ENCODE results near the gene ZNF219. TPM values are rescaled to one million over a fixed set of nuclear protein-coding genes. Genes with fewer than 3 reads are reported as not detected.

The ZNF219 gene
- total RNA-seq, 1 experiment from 2014 or later, result 16.6 TPM

DNA sequence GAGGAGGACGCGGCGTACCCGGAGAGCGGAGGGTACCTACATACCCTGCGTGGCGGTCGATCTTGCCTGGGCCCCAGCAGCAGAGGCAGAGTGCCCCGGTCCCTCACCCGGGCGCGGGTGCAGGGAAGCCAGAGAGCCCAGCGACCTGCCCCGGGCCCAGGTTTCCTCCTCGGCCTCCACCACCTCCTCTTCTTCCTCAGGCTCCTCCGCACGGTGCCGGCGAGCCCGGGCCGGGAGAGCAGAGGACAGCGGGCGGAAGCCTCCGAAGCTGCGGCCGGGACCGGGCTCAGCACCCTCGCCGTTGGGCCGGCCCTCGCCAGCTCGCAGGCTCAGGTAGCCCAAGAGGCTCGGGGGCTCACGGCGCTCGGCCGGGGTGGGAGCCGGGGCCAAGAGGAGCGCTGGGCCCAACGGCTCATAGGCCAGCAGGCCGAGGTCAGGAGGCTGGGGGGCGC lies 6.6 kb downstream of the ZNF219 start:
- ATAC-seq, result no peak
- no peaks in the 10 kb centered on the region; a peak in 2 of 4 replicates for H3K36me3 ChIP-seq (ENCODE audit: control insufficient read depth in 1 of 2, insufficient read depth in 2 of 2, low read length in 2 of 2)
- no peak overlapping the region for H2AFZ ChIP-seq (ENCODE audit: low read depth, low read length, poor library complexity, severe bottlenecking)
- TF ChIP-seq, protein P1, sequence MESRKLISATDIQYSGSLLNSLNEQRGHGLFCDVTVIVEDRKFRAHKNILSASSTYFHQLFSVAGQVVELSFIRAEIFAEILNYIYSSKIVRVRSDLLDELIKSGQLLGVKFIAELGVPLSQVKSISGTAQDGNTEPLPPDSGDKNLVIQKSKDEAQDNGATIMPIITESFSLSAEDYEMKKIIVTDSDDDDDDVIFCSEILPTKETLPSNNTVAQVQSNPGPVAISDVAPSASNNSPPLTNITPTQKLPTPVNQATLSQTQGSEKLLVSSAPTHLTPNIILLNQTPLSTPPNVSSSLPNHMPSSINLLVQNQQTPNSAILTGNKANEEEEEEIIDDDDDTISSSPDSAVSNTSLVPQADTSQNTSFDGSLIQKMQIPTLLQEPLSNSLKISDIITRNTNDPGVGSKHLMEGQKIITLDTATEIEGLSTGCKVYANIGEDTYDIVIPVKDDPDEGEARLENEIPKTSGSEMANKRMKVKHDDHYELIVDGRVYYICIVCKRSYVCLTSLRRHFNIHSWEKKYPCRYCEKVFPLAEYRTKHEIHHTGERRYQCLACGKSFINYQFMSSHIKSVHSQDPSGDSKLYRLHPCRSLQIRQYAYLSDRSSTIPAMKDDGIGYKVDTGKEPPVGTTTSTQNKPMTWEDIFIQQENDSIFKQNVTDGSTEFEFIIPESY (IDR thresholded peaks at IDR 0.05; ENCODE audit: extremely low read depth, insufficient replicate concordance, low read length), result no peak
- TF ChIP-seq, protein P2, sequence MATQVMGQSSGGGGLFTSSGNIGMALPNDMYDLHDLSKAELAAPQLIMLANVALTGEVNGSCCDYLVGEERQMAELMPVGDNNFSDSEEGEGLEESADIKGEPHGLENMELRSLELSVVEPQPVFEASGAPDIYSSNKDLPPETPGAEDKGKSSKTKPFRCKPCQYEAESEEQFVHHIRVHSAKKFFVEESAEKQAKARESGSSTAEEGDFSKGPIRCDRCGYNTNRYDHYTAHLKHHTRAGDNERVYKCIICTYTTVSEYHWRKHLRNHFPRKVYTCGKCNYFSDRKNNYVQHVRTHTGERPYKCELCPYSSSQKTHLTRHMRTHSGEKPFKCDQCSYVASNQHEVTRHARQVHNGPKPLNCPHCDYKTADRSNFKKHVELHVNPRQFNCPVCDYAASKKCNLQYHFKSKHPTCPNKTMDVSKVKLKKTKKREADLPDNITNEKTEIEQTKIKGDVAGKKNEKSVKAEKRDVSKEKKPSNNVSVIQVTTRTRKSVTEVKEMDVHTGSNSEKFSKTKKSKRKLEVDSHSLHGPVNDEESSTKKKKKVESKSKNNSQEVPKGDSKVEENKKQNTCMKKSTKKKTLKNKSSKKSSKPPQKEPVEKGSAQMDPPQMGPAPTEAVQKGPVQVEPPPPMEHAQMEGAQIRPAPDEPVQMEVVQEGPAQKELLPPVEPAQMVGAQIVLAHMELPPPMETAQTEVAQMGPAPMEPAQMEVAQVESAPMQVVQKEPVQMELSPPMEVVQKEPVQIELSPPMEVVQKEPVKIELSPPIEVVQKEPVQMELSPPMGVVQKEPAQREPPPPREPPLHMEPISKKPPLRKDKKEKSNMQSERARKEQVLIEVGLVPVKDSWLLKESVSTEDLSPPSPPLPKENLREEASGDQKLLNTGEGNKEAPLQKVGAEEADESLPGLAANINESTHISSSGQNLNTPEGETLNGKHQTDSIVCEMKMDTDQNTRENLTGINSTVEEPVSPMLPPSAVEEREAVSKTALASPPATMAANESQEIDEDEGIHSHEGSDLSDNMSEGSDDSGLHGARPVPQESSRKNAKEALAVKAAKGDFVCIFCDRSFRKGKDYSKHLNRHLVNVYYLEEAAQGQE (IDR thresholded peaks at IDR 0.05; ENCODE audit: low read depth), result no peak
- TF ChIP-seq EGR1 (IDR thresholded peaks at IDR 0.05; ENCODE audit: low read depth), result no peak
- TF ChIP-seq RAD21 (IDR thresholded peaks at IDR 0.05; ENCODE audit: low read depth), result no peak
- TF ChIP-seq SRF (IDR thresholded peaks at IDR 0.05; ENCODE audit: low read depth), result no peak
- TF ChIP-seq YY1 (IDR thresholded peaks at IDR 0.05; ENCODE audit: extremely low read depth, insufficient replicate concordance, low read depth, low read length), result no peak
- TF ChIP-seq EZH2 (IDR thresholded peaks at IDR 0.05), result no peak
- no peak for TF ChIP-seq POLR2AphosphoS5 (IDR thresholded peaks at IDR 0.05; ENCODE audit: low read depth, low read length)
- TF ChIP-seq, protein P3, sequence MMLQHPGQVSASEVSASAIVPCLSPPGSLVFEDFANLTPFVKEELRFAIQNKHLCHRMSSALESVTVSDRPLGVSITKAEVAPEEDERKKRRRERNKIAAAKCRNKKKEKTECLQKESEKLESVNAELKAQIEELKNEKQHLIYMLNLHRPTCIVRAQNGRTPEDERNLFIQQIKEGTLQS (IDR thresholded peaks at IDR 0.05), result no peak
- TF ChIP-seq CBX3 (IDR thresholded peaks at IDR 0.05; ENCODE audit: low read depth), result no peak
- TF ChIP-seq POLR2A (IDR thresholded peaks at IDR 0.05; ENCODE audit: borderline replicate concordance, extremely low read depth, insufficient read depth, insufficient read length), result no peak
- no peak for TF ChIP-seq SIN3A (IDR thresholded peaks at IDR 0.05; ENCODE audit: low read depth)
- no peak for TF ChIP-seq FOSL1 (IDR thresholded peaks at IDR 0.05; ENCODE audit: low read depth)
- TF ChIP-seq, protein P4, sequence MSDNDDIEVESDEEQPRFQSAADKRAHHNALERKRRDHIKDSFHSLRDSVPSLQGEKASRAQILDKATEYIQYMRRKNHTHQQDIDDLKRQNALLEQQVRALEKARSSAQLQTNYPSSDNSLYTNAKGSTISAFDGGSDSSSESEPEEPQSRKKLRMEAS (IDR thresholded peaks at IDR 0.05), result no peak
- TF ChIP-seq SP1 (IDR thresholded peaks at IDR 0.05; ENCODE audit: low read depth), result no peak
- no peaks in the 10 kb centered on the region for H3K27me3 ChIP-seq (ENCODE audit: insufficient read depth, low read length)
- no peak overlapping the region for H3K4me3 ChIP-seq (replicated peaks in 1 of 2; ENCODE audit: low read depth in 1 of 2, low read length in 2 of 2)
- ChIA-PET RAD21 (ENCODE audit: low non-redundant PET in 1 of 2, low total read pairs in 2 of 2, uncharacterized antibody in 2 of 2, unreplicated experiment in 2 of 2) (interaction anchor here (1.2 kb wide), 2 partner anchors 13 to 77 kb away, joined by 4 to 6 read pairs; no protein-coding TSS in a partner anchor), CTCF (interaction anchor here (0.7 to 5.3 kb wide), 13 partner anchors 10 to 92 kb away, joined by 3 to 35 read pairs (median 5); partner anchors contain the start of genes SLC39A2 and TMEM253), POLR2A (interaction anchor here (0.6 to 1.1 kb wide), 2 partner anchors 11 to 13 kb away, joined by 3 to 5 read pairs; no protein-coding TSS in a partner anchor)
- H3K9me2 ChIP-seq (ENCODE audit: insufficient read depth), result no peaks in the 10 kb centered on the region
- H3K9me3 ChIP-seq (ENCODE audit: control insufficient read depth in 1 of 2, insufficient read depth in 1 of 2, low read depth in 1 of 2, low read length in 2 of 2), result no peaks in the 10 kb centered on the region
- no peak for DNase-seq (ENCODE audit: low read depth, low spot score)
- no peak overlapping the region for H3K4me2 ChIP-seq (ENCODE audit: low read length)
- no peaks in the 10 kb centered on the region for H3K79me2 ChIP-seq (ENCODE audit: insufficient read depth, low read length)
- peaks cover 0 to 12% of the 10 kb centered on the region in 2 experiments; a peak in 3 of 4 replicates for H3K4me1 ChIP-seq (ENCODE audit: control insufficient read depth in 1 of 2, insufficient read depth in 2 of 2, low read length in 2 of 2)
- H3K27ac ChIP-seq (ENCODE audit: low read depth, low read length), result no peak overlapping the region; the same call in 1 of the 2 replicates
- intact Hi-C loops (cut with micrococcal nuclease), result loop anchor here (1.0 kb wide), 2 partner anchors 24 to 77 kb away; no protein-coding TSS in a partner anchor
- no peaks in the 10 kb centered on the region for H4K20me1 ChIP-seq (ENCODE audit: insufficient read depth)
- no peak overlapping the region for H3K9ac ChIP-seq (ENCODE audit: low read length)
- BruUV-seq (replicated peaks), result no TSS peak

All from HCT116 (cell line).